ENCODE results near the gene SF3A2. TPM values are rescaled to one million over a fixed set of nuclear protein-coding genes. Genes with fewer than 3 reads are reported as not detected.

The SF3A2 gene
- total RNA-seq, 1 donor from 2014 or later, result 28.7 TPM

DNA sequence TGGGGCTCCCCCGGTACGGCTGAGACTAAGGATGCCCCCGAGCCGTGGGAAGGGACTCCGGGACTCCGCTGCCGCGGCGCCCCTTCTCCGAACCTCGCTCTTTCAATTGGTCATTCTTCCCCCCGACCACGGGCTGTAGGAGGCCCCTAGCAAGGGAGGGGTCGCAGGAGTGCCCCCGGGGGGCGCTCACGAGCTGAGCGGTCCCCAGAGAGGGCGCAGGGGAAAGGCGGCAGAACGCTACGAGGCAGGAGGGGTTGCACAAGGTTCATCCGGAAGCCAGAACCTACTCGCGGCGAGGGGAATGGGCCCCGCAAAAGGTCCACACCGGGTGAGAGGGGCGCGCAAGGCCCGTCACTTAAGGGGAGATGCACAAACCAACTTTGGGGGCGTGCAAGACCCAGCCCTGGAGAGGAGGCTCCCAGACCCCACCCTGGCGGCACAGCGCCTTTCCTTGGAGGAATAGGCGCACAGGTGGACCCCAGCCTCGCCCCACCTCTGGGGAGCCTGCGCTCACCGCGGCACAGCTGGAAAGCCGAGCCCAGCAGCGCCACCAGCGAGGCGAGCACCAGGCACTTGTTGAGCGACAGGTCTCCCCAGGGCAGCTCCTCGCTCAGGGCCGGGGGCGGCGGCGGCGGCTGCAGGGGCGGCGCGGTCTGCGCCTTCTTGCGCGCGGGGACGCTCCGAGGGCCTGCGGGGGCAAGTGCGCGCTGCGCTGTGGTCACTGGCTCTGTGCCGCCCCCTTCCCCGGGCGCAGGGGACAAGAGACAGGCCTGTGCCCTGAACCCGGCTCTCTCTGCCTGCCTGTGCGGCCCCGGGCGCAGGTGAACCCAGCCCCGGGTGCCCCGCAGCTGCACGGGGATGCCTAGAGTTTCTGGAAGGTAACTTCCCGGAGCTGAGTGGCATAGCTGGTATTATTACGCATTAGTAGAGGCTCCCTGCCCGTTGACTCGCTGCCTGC, 16.8 kb downstream of the SF3A2 start:
- no peak for TF ChIP-seq CTCF (IDR thresholded peaks at IDR 0.05; ENCODE audit: borderline replicate concordance)
- H3K27ac ChIP-seq (replicated peaks), result no peak overlapping the region
- H3K4me3 ChIP-seq, result peak overlapping the region; percentile 35
- intact Hi-C loops (cut with micrococcal nuclease), result no loop called here
- no peaks in the 10 kb centered on the region for H3K9me3 ChIP-seq (replicated peaks)
- peaks cover 42% of the 10 kb centered on the region for H3K4me1 ChIP-seq
- H3K36me3 ChIP-seq, result no peaks in the 10 kb centered on the region
- H3K27me3 ChIP-seq (ENCODE audit: low read depth), result peaks cover 73% of the 10 kb centered on the region
- no peak for DNase-seq

DNA sequence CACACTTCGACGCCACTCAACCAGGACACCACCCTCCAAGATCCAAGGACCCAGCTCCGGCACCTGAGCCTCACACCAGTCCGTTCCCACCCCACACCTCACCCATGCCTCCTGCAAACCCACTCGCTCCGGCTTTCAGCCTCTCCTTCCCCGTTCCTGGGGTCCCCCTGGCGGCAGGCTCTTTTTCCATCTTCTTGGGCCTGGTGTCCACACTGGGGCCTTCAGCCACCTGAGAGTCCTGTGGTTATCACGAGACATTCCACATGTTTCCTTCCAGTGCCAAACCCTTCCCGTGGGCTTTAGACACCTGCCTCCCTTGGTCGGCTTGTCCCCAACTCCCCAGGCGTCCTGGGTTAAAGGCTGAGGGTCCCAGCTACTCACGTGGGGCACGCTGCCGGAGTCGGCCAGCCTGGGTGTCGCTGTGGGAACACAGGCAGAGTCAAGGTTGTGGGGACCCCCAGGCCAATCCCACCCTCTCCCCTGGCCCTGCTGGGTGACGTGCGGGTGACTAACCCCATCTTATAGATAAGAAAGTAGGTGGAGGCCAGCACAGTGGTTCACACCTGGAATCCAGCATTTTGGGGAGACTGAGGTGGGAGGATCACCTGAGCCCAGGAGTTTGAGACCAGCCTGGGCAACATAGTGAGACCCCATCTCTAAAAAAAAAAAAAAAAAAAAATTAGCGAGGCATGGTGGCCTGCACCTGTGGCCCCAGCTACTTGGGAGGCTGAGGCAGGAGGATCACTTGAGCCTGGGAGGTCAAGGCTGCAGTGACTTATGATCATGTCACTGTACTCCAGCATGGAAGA, 17.6 kb downstream of the SF3A2 start:
- Histone ChIP-seq H3K27ac (replicated peaks) (no peak overlapping the region), H3K9me3 (replicated peaks) (no peaks in the 10 kb centered on the region), H3K27me3 (ENCODE audit: low read depth) (peaks cover 69% of the 10 kb centered on the region), H3K4me3 (no peak overlapping the region), H3K36me3 (no peaks in the 10 kb centered on the region), H3K4me1 (peaks cover 42% of the 10 kb centered on the region)
- TF ChIP-seq CTCF (IDR thresholded peaks at IDR 0.05; ENCODE audit: borderline replicate concordance), result peak; percentile 32
- DNase-seq, result no peak
- intact Hi-C loops (cut with micrococcal nuclease), result no loop called here

- H3K27ac ChIP-seq (replicated peaks), result no peak overlapping the region
- H3K27me3 ChIP-seq (ENCODE audit: low read depth), result peaks cover 59% of the 10 kb centered on the region
- no peaks in the 10 kb centered on the region for H3K9me3 ChIP-seq (replicated peaks)
- peaks cover 38% of the 10 kb centered on the region for H3K4me1 ChIP-seq
- TF ChIP-seq CTCF (IDR thresholded peaks at IDR 0.05; ENCODE audit: borderline replicate concordance), result no peak
- DNase-seq, result no peak
- intact Hi-C loops (cut with micrococcal nuclease), result no loop called here
- no peak overlapping the region for H3K4me3 ChIP-seq
- no peaks in the 10 kb centered on the region for H3K36me3 ChIP-seq
These were observed 18.7 kb downstream of the SF3A2 start for GRCh38 chr19:2255112-2255845.

DNA sequence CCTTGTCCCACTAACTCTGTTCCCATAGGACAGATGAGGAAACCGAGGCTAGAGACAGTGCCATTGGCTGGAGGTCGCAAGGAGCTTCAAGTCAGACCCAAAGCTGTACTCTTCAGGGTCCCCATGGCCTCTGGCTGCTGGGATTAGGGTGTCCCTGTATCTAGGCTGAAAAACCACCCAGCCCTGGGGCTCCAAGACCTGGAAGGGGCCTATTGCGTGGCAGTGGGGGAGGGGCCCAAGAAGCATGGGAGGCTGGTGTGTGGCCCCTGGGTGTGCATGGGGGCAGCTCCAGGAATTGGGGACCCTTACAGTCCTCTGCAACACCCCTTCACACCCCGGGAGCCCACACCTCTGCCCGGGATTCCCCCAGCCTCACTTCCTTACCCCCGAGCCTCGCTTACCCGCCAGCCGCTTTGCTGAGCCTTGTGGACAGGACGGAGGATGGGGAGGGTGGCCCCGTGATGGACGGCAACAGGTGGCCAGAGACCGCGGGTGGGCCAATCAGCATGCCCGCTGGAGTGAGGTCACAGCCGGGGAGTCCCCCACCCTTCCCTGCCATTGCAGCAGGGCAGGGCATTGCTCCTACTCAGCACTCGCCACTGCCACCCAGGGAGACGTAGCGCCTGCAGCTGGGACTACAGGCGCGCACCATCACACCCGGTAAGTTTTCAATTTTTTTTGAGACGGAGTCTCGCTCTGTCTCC, 19.5 kb downstream of the SF3A2 start, which contains the start of gene JSRP1:
Gene JSRP1 (minus strand): TSS at position 436 of the 704 bp plus-strand sequence. CDS start 1,103 bp downstream, outside the sequence.
- no peak for DNase-seq
- no peak within 1 kb of the TSS for H3K27ac ChIP-seq (replicated peaks)
- H3K27me3 ChIP-seq (ENCODE audit: low read depth), result peaks cover 50% of the 10 kb centered on the region
- intact Hi-C loops (cut with micrococcal nuclease), result no loop called here
- no peak within 1 kb of the TSS for H3K4me3 ChIP-seq
- TF ChIP-seq CTCF (IDR thresholded peaks at IDR 0.05; ENCODE audit: borderline replicate concordance), result no peak
- no peaks in the 10 kb centered on the region for H3K36me3 ChIP-seq
- peaks cover 29% of the 10 kb centered on the region for H3K4me1 ChIP-seq
- H3K9me3 ChIP-seq (replicated peaks), result no peaks in the 10 kb centered on the region

Data from left ventricle myocardium inferior (tissue), 1 donor.